ENCODE data around the gene RBM23.
"Not testable (repeated sequence)": the region's sequence is repeated elsewhere in the genome, so short reads cannot be mapped to it uniquely, and the experiment has no call there.

RBM23 gene

DNA sequence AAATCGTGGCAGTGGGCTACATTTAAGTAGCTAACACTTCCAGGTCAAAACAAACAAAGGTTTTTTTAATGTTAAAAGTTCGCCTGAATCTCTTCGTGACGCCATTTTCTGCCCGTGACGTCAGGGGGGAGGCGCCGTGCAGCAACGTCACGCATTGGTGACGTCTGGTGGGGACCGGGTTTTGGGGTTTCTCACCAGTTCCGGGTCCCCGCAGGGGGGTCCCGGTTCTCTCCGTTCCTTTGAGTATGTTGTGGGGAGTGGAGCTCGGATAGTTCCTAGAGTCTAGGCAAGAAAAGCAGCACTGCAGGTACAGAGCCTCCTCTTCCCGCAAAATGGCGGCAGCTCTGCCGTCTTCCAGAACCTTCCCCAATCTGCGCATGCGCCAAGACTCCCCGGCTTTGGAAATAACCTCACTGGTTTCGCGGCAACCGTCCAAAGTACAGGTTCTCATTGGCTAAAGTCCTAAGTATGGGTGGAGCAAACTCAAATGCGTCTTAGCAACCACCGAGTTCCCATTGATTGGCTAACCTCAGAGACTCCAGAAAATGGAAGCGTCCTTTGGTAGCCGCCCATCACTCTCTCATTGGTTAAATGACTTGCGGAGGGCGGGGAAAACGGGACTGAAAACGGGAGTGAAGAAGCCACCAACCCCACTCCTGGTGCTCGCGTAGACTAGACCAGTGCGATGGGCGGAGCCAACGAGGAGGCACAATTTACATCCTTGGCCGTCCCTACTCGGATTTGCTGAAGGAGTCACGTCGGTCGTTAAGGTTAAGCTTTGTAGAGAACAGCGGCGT lies at the start of gene RBM23:
Gene RBM23, minus strand, starts transcription at position 346 of the 797 bp plus-strand sequence.
- peak; percentile 99 for DNase-seq

- DNase-seq = no peak
Observed at GRCh38 chr14:22966783-22967269, 47.9 kb upstream of the RBM23 start.

DNA sequence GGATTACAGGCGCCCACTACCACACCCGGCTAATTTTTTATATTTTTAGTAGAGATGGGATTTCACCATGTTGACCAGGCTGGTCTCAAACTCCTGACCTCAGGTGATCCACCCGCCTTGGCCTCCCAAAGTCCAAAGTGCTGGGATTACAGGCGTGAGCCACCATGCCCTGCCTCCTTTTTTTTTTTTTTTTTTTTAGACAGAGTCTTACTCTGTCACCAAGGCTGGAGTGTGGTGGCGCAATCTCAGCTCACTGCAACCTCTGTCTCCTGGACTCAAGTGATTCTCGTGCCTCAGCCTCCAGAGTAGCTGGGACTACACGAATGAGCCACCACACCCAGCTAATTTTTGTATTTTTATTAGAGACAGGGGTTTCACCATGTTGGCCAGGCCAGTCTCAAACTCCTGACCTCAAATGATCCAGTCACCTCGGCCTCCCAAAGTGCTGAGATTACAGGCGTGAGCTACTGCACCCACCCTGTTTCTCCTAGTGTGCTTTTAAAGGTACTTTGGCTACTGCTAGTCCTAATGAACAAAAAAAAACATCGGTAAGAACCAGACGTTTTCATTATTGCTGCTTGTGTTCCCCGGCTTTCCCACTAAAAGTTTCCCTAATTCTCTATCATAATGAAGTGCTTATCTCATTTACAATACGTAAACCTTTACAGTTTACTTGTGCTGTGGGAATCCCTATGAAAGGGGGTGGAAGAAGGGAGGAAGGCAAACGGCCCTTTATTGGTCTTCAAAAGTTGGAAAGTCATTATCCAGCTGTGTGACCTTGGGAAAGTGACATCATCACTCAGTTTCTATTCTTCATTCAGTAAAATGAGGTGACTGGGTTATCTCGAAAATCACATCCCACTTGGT lies 47.2 kb upstream of the RBM23 start:
- DNase-seq = not testable (repeated sequence)

GRCh38 chr14:22962061-22962676 lies 43.2 kb upstream of the RBM23 start:
- DNase-seq = no peak

GRCh38 chr14:22955702-22956569 lies 37.0 kb upstream of the RBM23 start:
- DNase-seq = no peak

- DNase-seq = no peak
Observed at GRCh38 chr14:22952418-22952817, 33.5 kb upstream of the RBM23 start.

DNA sequence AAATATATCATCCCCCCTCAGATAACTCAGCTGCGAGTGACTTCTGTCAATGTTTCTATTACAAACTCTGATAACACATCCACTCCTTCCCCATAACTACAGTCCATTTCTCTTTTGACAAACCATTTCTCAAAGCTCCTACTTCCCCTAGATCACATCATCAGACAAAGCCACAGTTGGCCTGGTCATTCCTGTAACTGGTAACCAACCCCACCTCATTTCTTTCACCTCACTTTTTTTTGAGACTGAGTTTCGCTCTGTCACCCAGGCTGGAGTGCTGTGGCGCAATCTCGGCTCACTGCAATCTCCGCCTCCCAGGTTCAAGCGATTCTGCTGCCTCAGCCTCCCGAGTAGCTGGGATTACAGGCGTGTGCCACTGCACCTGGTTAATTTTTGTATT lies 32.8 kb upstream of the RBM23 start:
- not testable (repeated sequence) for DNase-seq

GRCh38 chr14:22945642-22946041 lies 26.7 kb upstream of the RBM23 start:
- no peak for DNase-seq

GRCh38 chr14:22939684-22940083 lies 20.7 kb upstream of the RBM23 start:
- DNase-seq = no peak

DNA sequence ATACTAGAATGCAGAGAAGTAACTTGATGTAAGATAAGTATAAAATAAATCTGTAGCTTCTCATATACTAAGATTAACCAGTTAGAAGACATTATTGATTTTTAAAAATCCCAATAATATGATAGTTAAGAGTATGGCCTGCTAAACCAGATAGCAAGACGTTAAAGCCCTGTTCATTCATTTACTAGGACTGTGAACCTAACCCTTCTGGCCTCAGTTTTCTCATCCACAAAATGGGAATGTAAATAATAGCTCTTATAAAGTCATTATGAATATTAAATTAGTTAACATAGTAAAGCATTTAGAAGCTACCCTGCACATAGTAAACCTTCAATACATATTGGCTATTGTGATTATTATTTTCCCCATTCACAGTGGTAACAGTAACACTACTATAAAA lies 16.2 kb upstream of the RBM23 start:
- DNase-seq = no peak

DNA sequence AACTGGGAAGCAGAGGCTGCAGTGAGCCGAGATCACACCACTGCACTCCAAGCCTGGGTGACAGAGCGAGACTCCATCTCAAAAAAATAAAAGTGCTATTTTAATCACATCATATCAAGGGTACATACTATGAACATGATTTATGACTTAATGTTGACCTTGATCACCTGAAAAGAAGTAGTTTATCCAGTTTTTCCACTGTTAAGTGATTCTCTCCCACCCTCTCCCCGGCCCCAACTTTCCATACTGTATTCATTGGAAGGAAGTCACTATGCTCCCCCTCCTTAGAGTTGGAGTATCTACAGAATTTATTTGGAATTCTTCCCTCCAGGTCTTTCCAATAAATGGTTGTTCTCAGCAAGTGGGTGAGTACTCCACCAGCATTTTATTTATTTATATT lies 13.2 kb upstream of the RBM23 start:
- DNase-seq = no peak

DNA sequence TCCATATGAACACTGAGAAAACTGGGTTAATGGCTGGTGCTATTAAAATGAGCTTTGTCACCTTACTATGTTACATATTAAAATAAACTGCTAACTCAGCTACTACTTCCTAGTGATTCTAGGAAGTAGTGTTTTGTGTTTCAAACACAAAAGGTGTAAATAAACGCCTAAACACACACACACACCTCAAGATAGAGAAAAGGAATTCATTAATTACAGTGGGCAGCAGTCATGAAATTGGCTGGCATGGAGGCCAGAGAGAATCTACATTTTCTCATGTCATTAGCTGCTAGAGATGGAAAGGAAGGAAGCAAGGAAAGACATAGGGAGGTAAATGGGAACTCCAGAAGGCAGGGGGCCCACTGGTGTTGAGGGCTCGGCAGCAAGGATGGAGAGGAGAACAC lies 11.0 kb upstream of the RBM23 start:
- no peak for DNase-seq

GRCh38 chr14:22929104-22929960 lies 10.4 kb upstream of the RBM23 start, which contains the start of gene PRMT5:
Gene PRMT5 (minus strand): TSS chr14:22929376. CDS start chr14:22929361, 15 bp downstream.
- peak; percentile 99 for DNase-seq

DNA sequence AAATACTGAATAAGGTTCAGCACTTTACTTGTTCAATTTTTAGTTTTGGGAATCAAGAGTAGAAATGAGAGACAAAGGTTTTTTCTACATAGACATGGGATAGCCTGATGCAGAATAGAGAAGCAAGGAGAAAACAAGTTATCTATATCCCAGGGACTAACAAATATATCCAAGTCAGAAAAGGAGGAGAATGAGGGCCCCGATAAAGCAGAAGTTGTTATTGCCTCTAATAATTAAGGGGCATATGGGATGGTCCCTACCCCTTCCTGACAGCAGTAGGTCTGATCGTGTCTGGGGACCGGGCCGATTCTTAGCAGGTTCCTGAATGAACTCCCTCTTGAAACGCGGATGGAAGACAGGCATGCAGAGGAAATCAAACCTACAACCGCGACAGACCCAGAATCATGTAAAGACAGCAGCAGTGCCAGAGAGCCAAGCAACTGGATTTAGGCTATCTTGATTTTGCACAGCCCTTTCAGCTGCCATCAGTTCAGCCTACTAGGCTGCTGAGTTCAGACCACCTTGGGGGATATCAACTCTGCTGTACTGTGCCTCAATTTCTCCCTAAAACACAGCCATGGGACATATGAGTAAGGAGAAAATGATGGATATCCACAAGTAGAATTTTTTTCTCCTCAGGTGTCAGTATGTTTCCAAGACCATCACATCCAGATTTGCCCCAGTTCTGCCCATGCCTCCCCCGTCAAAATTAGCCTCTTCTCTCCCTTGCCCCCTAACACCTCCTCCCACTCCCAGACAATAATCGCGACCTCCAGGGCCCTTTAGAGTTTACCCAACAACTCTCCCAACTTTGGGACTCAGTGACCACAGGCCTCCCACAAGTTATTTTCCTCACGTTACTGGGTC lies 9.5 kb upstream of the RBM23 start:
- DNase-seq = no peak

GRCh38 chr14:22926316-22926715 lies 7.4 kb upstream of the RBM23 start:
- DNase-seq = no peak

- DNase-seq = no peak
Observed at GRCh38 chr14:22925513-22925912, 6.6 kb upstream of the RBM23 start.

GRCh38 chr14:22923746-22924145 lies 4.8 kb upstream of the RBM23 start:
- no peak for DNase-seq

GRCh38 chr14:22922294-22922693 lies 3.3 kb upstream of the RBM23 start:
- DNase-seq = no peak

GRCh38 chr14:22920697-22921096 lies 1.7 kb upstream of the RBM23 start:
- no peak for DNase-seq

DNA sequence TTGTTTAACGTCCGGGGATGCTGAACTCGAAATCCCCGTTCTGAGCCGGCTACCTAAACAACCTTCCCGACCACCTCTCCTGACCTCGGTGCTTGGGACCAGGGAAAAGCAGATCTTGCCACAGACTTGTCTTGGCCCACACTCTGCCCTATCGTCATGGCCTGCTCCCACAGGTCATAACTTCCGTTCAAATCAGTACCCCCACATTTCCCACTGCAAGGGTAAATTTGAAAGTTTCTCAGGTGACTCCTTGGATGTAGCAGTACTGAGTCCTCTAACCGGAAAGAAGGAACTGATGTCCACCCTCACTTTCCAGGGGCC lies 612 bp upstream of the RBM23 start:
- DNase-seq = no peak

All from NCI-H146 (cell line).